ENCODE results near the gene RAPGEF5.

- TF ChIP-seq EZH2 (IDR thresholded peaks at IDR 0.05; ENCODE audit: insufficient read depth, poor library complexity, severe bottlenecking) (no peak), EZH2phosphoT487 (IDR thresholded peaks at IDR 0.05; ENCODE audit: insufficient read depth, low read depth) (no peak)
Observed at GRCh38 chr7:22200238-22200637, 156.7 kb downstream of the RAPGEF5 start.
